Osteocyte (in vitro differentiated cells): Measurements from ENCODE around the gene STAT5B. TPM values are rescaled to one million over a fixed set of nuclear protein-coding genes. Genes with fewer than 3 reads are reported as not detected.

Experiments
- DNase-seq: peaks from one replicate; pipeline ENCODE4 v3.0.0; 2021; ENCODE audit warnings: mixed read lengths; ENCODE audit not compliant: unreplicated experiment; ENCODE audit errors: extremely low spot score
- H3K27ac Mint-ChIP-seq: one replicate; pipeline ENCODE4 v1.8.0; 2021; ENCODE audit warnings: mild to moderate bottlenecking, mixed read lengths; ENCODE audit not compliant: unreplicated experiment
- H3K27me3 Mint-ChIP-seq: one replicate; pipeline ENCODE4 v1.8.0; 2021; ENCODE audit warnings: mixed read lengths; ENCODE audit not compliant: unreplicated experiment
- H3K36me3 Mint-ChIP-seq: one replicate; pipeline ENCODE4 v1.8.0; 2021; ENCODE audit warnings: mixed read lengths; ENCODE audit not compliant: unreplicated experiment
- H3K4me1 Mint-ChIP-seq: one replicate; pipeline ENCODE4 v1.8.0; 2021; ENCODE audit warnings: mixed read lengths; ENCODE audit not compliant: unreplicated experiment
- H3K4me3 Mint-ChIP-seq: one replicate; pipeline ENCODE4 v1.8.0; 2021; ENCODE audit warnings: mild to moderate bottlenecking, moderate library complexity, mixed read lengths; ENCODE audit not compliant: unreplicated experiment
- H3K9me3 Mint-ChIP-seq: one replicate; pipeline ENCODE4 v1.8.0; 2021; ENCODE audit warnings: mixed read lengths; ENCODE audit not compliant: unreplicated experiment
- CTCF ChIP-seq: fragments of 200-600 bp; sonication (generic); IDR thresholded peaks from 2 replicates; pipeline ENCODE4 v1.5.0; 2021; ENCODE audit warnings: antibody characterized with exemption, mild to moderate bottlenecking, moderate library complexity
- total RNA-seq: library from RNA; stranded (reverse); gene quantifications from 2 replicates; pipeline ENCODE4 v1.2.1, GENCODE V29; 2021

Gene STAT5B
- total RNA-seq, 1 donor from 2014 or later = 41.3 TPM

- H3K4me1 Mint-ChIP-seq = peaks cover 17% of the 10 kb centered on the region
- H3K27me3 Mint-ChIP-seq = peaks cover 20% of the 10 kb centered on the region
- no peaks in the 10 kb centered on the region for H3K36me3 Mint-ChIP-seq
- DNase-seq = no peak
- H3K27ac Mint-ChIP-seq = no peak overlapping the region
- TF ChIP-seq CTCF = no peak
- H3K4me3 Mint-ChIP-seq = no peak overlapping the region
- no peaks in the 10 kb centered on the region for H3K9me3 Mint-ChIP-seq
Measured at GRCh38 chr17:42185621-42185930, 90.6 kb downstream of the STAT5B start.

GRCh38 chr17:42184713-42185620, 91.2 kb downstream of the STAT5B start, which contains the start of gene HCRT:
HCRT (minus strand) TSS chr17:42185452; CDS start chr17:42185365, 87 bp downstream.
- no peak for TF ChIP-seq CTCF
- Mint-ChIP-seq H3K4me3 (peak within 1 kb of the TSS; percentile 60), H3K27me3 (peaks cover 25% of the 10 kb centered on the region), H3K36me3 (no peaks in the 10 kb centered on the region), H3K27ac (no peak within 1 kb of the TSS), H3K9me3 (no peaks in the 10 kb centered on the region), H3K4me1 (peaks cover 22% of the 10 kb centered on the region)
- DNase-seq = no peak

GRCh38 chr17:42183741-42184711, 92.2 kb downstream of the STAT5B start:
- H3K4me3 Mint-ChIP-seq = peak overlapping the region; percentile 64
- peaks cover 34% of the 10 kb centered on the region for H3K27me3 Mint-ChIP-seq
- no peaks in the 10 kb centered on the region for H3K9me3 Mint-ChIP-seq
- H3K36me3 Mint-ChIP-seq = no peaks in the 10 kb centered on the region
- peaks cover 23% of the 10 kb centered on the region for H3K4me1 Mint-ChIP-seq
- peak; percentile 83 for TF ChIP-seq CTCF
- peak; percentile 89 for DNase-seq
- no peak overlapping the region for H3K27ac Mint-ChIP-seq

- H3K4me3 Mint-ChIP-seq = peak overlapping the region; percentile 64
- no peak overlapping the region for H3K27ac Mint-ChIP-seq
- no peak for TF ChIP-seq CTCF
- no peaks in the 10 kb centered on the region for H3K9me3 Mint-ChIP-seq
- DNase-seq = no peak
- no peaks in the 10 kb centered on the region for H3K36me3 Mint-ChIP-seq
- peaks cover 23% of the 10 kb centered on the region for H3K4me1 Mint-ChIP-seq
- H3K27me3 Mint-ChIP-seq = peaks cover 42% of the 10 kb centered on the region
Measured at GRCh38 chr17:42182927-42183734, 93.1 kb downstream of the STAT5B start.
